Activated T-helper 2 cell treated with anti-CD3 and anti-CD28 coated beads, Interferon-gamma antibody, Interleukin-2, Interleukin-4, amounts not matched to agents 10 μg/mL and 5 μg/mL and 100 μg/mL, durations not matched to agents 14 hours and 24 hours and 36 hours (primary cell): ENCODE data around the gene OSBPL5. TPM values are rescaled to one million over a fixed set of nuclear protein-coding genes. Genes with fewer than 3 reads are reported as not detected.
"Not testable (repeated sequence)": the region's sequence is repeated elsewhere in the genome, so short reads cannot be mapped to it uniquely, and the experiment has no call there.

Experiments
- DNase-seq: peaks from one replicate; pipeline ENCODE4 v3.0.0; 2021; ENCODE audit warnings: low spot score
- H3K27ac Mint-ChIP-seq: one replicate; pipeline ENCODE4 v1.8.0; 2021; ENCODE audit warnings: mixed read lengths
- H3K27me3 Mint-ChIP-seq: one replicate; pipeline ENCODE4 v1.8.0; 2021; ENCODE audit warnings: low read depth, mixed read lengths
- H3K36me3 Mint-ChIP-seq: one replicate; pipeline ENCODE4 v1.8.0; 2021; ENCODE audit warnings: low read depth, mixed read lengths
- H3K4me1 Mint-ChIP-seq: one replicate; pipeline ENCODE4 v1.8.0; 2021; ENCODE audit warnings: low read depth, mixed read lengths
- H3K4me3 Mint-ChIP-seq: one replicate; pipeline ENCODE4 v1.8.0; 2021; ENCODE audit warnings: low read depth, mild to moderate bottlenecking, moderate library complexity, mixed read lengths
- H3K9me3 Mint-ChIP-seq: one replicate; pipeline ENCODE4 v1.8.0; 2021; ENCODE audit warnings: mixed read lengths
- intact Hi-C: fragments of 100-400 bp; cut with micrococcal nuclease; formaldehyde crosslinking; loops from one replicate; pipeline ENCODE4 v1.15.1; 2023
- total RNA-seq: library from RNA; stranded (reverse); gene quantifications from 2 replicates; pipeline ENCODE4 v1.2.3, GENCODE V29; 2022

OSBPL5 gene
- total RNA-seq, 1 donor from 2014 or later: 2.3 TPM

GRCh38 chr11:3123761-3124733 is 41.1 kb downstream of the OSBPL5 start:
- intact Hi-C loops: no loop called here
- Mint-ChIP-seq H3K36me3 (no peaks in the 10 kb centered on the region), H3K9me3 (no peaks in the 10 kb centered on the region), H3K4me1 (no peaks in the 10 kb centered on the region), H3K4me3 (no peak overlapping the region), H3K27me3 (no peaks in the 10 kb centered on the region), H3K27ac (no peak overlapping the region)
- no peak for DNase-seq

DNA sequence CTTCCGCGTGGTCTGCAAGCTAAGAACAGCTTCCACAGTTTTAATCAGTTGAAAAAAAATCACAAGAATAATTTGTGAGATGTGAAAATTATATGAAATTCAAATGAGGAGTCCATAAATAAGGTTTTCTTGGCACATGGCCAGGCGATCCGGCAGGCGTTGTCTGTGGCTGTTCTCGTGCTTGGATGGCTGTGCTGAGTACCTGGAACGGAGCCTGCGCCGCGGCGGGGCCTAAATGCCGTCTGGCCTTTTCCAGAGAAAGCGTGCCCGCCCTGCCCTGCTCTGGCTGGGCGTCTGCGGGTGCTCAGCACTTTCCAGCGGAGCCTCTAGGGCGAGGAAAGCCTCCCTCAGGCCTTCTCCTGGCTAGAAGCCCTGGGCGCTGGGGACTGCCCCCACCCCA is 41.8 kb downstream of the OSBPL5 start:
- intact Hi-C loops: no loop called here
- DNase-seq: no peak
- no peaks in the 10 kb centered on the region for H3K27me3 Mint-ChIP-seq
- H3K27ac Mint-ChIP-seq: no peak overlapping the region
- H3K4me3 Mint-ChIP-seq: no peak overlapping the region
- H3K9me3 Mint-ChIP-seq: no peaks in the 10 kb centered on the region
- H3K36me3 Mint-ChIP-seq: no peaks in the 10 kb centered on the region
- no peaks in the 10 kb centered on the region for H3K4me1 Mint-ChIP-seq

DNA sequence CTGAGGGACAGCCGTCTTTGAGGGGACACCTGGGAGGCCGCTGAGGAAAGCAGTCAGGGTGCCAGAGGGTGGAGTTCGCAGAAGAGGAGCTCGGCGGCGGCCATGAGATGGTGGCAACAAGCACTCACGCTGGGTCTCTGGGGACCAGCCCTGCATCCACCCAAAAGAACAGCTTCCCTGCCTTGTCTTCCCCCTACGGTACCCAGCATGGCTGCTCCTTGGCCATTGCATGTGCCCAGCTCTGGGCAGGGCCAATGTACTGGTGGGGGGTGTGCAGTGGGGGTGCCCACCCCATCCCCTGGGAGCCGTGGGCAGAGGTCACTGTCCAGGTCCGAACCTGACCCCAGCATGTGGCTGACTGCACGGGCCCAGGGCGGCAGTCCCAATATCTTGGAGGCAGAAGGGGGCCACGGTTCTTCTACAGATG is 42.3 kb downstream of the OSBPL5 start:
- H3K4me3 Mint-ChIP-seq: no peak overlapping the region
- DNase-seq: no peak
- intact Hi-C loops: no loop called here
- no peaks in the 10 kb centered on the region for H3K27me3 Mint-ChIP-seq
- H3K9me3 Mint-ChIP-seq: no peaks in the 10 kb centered on the region
- H3K36me3 Mint-ChIP-seq: no peaks in the 10 kb centered on the region
- H3K27ac Mint-ChIP-seq: no peak overlapping the region
- no peaks in the 10 kb centered on the region for H3K4me1 Mint-ChIP-seq

DNA sequence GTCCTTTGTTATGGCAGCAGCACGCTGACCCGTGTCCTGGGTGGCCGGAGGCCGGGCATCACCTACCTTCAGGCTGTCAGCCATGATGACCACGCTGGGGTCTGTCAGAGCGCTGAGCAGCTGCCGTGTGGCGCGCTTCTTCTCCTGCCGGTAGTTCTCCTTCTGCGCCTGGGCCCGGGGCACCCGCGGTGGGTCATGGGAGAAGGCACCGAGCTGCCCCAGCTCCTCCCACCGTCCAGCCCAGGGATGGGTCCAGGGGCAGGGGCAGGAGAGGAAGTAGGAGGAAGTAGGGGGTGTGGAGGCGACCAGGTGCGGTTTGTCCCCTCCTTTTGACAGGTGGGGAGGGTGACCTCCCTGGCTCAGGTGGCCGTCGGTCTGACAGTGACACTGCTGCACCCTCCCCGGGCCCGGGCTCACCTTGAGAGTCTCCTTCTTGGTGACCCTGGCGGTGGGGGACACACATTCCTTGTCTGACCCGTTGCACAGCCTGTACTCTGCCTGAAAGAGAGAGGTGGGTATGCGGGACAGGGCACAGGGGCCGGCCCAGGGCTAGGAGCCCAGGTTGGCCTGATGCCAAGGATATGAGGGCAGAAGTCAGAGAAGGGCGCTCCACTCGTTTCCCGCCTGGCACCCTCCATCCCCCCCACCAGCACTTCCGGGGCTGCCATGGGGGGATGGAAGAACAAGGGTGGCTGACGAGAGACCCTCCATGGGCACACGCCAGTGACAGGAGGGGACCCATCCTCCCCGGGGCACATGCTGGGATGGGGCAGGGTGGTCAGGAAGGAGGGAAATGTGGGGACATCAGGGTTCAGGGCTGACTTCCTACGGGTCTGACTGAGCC is 43.0 kb downstream of the OSBPL5 start:
- intact Hi-C loops: no loop called here
- Mint-ChIP-seq H3K27me3 (no peaks in the 10 kb centered on the region), H3K9me3 (no peaks in the 10 kb centered on the region), H3K27ac (no peak overlapping the region), H3K36me3 (no peaks in the 10 kb centered on the region), H3K4me1 (no peaks in the 10 kb centered on the region), H3K4me3 (no peak overlapping the region)
- no peak for DNase-seq

DNA sequence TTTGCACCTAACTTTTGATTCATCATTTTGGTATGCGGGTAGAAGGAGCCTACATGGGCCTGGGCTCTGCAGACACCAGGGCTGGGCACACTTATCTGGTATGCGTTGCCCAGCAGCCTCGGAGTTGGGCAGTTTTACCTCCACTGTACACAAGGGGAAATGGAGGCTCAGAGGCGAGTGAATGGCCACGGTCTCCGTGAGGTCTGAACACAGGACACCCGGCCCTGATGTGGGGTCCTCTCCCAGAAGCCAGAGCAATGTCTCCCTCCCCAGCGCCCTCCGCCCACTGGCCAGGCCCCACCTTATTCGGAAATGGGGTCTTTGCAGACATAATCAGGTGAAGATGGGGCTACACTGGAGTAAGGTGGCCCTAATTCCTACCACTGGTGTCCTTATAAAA is 43.7 kb downstream of the OSBPL5 start:
- Mint-ChIP-seq H3K36me3 (no peaks in the 10 kb centered on the region), H3K4me3 (no peak overlapping the region)

DNA sequence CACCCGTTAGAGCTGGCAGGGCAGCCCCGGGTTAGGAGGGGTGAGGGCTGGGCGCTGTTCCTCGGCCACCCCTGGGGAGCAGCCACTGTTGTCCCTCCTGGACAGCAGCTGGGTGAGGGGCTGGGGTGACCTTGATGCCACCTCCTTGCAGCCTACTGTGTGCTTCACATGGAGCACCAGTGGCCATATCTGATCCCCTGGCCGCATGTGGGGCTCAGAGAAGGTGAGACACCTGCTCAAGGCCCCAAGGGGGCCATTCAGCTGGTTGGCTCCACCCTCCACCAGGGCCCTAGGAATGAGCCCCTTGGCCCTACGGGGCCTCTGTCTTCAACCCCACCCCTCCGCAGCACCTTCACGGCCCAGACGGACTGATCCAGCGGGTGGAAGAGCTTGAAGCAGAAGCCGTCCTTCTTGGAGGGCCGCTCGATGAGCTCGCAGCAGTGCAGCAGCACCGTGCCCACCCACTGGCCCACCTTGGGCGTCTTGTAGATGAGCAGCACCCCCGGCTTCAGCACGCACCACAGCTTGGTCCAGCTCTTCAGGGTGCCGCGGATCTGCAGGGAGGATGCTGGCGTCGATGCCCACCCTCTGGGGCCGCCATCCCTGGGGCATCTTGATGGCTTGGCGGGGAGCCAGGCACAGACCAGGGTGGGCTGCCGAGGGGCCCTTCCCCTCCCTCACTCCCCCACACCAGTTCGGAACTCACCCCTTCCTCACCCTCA is 44.9 kb downstream of the OSBPL5 start:
- H3K36me3 Mint-ChIP-seq: no peaks in the 10 kb centered on the region
- H3K27me3 Mint-ChIP-seq: no peaks in the 10 kb centered on the region
- H3K4me3 Mint-ChIP-seq: no peak overlapping the region
- H3K27ac Mint-ChIP-seq: no peak overlapping the region
- intact Hi-C loops: no loop called here
- peaks cover 3% of the 10 kb centered on the region for H3K9me3 Mint-ChIP-seq
- no peaks in the 10 kb centered on the region for H3K4me1 Mint-ChIP-seq
- no peak for DNase-seq

More for the DNA sequence above, 43.7 kb downstream of the OSBPL5 start:
- intact Hi-C loops: no loop called here
- Mint-ChIP-seq H3K4me1 (no peaks in the 10 kb centered on the region), H3K27ac (no peak overlapping the region), H3K9me3 (no peaks in the 10 kb centered on the region), H3K27me3 (no peaks in the 10 kb centered on the region)
- DNase-seq: no peak

DNA sequence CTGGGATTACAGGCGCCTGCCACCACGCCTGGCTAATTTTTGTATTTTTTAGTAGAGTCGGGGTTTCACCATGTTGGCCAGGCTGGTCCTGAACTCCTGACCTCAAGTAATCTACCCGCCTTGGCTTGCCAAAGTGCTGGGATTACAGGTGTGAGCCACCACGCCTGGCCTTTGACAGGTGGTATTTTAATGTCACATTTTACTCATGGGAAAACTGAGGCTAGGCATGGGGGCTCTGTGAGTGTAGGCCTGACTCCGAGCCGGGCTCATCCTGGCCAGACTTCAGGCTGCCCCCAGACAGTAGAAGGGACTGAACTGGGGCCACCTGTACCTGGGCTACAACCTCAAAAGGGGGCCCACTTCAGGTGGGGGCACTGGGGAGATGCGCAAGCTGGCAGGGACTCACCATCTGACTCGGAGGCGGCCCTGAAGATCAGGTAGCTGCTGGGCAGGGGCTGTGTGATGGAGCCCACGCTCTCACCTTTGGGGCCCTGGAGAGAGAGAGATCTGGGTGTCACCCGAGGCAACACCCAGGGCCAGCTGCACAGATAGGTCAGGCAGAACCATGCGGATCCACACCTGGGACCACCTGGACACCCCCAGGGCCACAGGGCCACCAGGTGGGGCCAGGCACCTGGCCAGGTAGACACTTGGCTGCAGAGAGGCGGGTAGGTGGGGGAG is 45.8 kb downstream of the OSBPL5 start:
- no peaks in the 10 kb centered on the region for H3K4me1 Mint-ChIP-seq
- intact Hi-C loops: loop anchor here (10.0 kb wide), 1 partner anchor 96 kb away; the partner anchor contains the start of gene MRGPRG
- no peak for DNase-seq

DNA sequence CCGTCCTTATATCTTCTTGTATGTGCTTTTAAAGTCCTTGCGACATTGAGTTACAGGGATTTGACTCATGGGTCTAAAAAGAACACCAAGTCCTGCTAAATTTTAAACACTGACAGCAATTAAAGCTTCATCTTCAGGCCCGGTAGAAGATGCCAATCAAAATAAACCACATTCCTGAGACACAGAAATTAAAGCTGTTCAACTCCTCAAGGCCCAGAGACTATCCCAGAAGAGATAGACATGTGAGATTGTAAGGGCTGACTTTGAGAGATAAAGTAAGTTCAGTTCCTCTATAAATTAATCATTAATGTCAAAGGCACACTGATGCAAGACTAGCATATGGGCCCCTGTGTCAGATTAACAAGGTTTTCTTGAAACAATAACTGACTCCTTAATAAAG is 49.8 kb downstream of the OSBPL5 start:
- no peak for DNase-seq
- Mint-ChIP-seq H3K27me3 (no peaks in the 10 kb centered on the region), H3K27ac (no peak overlapping the region), H3K4me1 (no peaks in the 10 kb centered on the region), H3K4me3 (no peak overlapping the region), H3K9me3 (peaks cover 14% of the 10 kb centered on the region), H3K36me3 (peaks cover 2% of the 10 kb centered on the region)
- intact Hi-C loops: loop anchor here (10.0 kb wide), 1 partner anchor 99 kb away; the partner anchor contains the start of gene MRGPRG

More for the DNA sequence above, 45.8 kb downstream of the OSBPL5 start:
- Mint-ChIP-seq H3K27ac (no peak overlapping the region), H3K27me3 (no peaks in the 10 kb centered on the region), H3K36me3 (peaks cover 2% of the 10 kb centered on the region), H3K9me3 (peaks cover 9% of the 10 kb centered on the region), H3K4me3 (no peak overlapping the region)

- H3K4me3 Mint-ChIP-seq, DNase-seq, H3K4me1 Mint-ChIP-seq, H3K36me3 Mint-ChIP-seq, H3K27ac Mint-ChIP-seq, H3K27me3 Mint-ChIP-seq: not testable (repeated sequence)
- H3K9me3 Mint-ChIP-seq: peaks cover 14% of the 10 kb centered on the region
- intact Hi-C loops: loop anchor here (10.0 kb wide), 1 partner anchor 101 kb away; the partner anchor contains the start of gene MRGPRG
Measured at GRCh38 chr11:3113661-3114060, 51.4 kb downstream of the OSBPL5 start.

- DNase-seq: no peak
- no peaks in the 10 kb centered on the region for H3K27me3 Mint-ChIP-seq
- H3K27ac Mint-ChIP-seq: no peak overlapping the region
- peaks cover 14% of the 10 kb centered on the region for H3K9me3 Mint-ChIP-seq
- intact Hi-C loops: loop anchor here (10.0 kb wide), 1 partner anchor 103 kb away; the partner anchor contains the start of gene MRGPRG
- no peak overlapping the region for H3K4me3 Mint-ChIP-seq
- peaks cover 2% of the 10 kb centered on the region for H3K36me3 Mint-ChIP-seq
- H3K4me1 Mint-ChIP-seq: no peaks in the 10 kb centered on the region
Measured at GRCh38 chr11:3111919-3112690, 53.0 kb downstream of the OSBPL5 start.

GRCh38 chr11:3111466-3111865 is 53.6 kb downstream of the OSBPL5 start:
- DNase-seq: no peak
- no peak overlapping the region for H3K27ac Mint-ChIP-seq
- no peaks in the 10 kb centered on the region for H3K27me3 Mint-ChIP-seq
- peaks cover 14% of the 10 kb centered on the region for H3K9me3 Mint-ChIP-seq
- no peak overlapping the region for H3K4me3 Mint-ChIP-seq
- intact Hi-C loops: loop anchor here (10.0 kb wide), 1 partner anchor 103 kb away; the partner anchor contains the start of gene MRGPRG
- H3K4me1 Mint-ChIP-seq: no peaks in the 10 kb centered on the region
- H3K36me3 Mint-ChIP-seq: peaks cover 2% of the 10 kb centered on the region
